Globus pallidus (tissue), 1 donor: Measurements from ENCODE around the gene AFG3L2.

Experiments used
- DNase-seq: peaks from one replicate; pipeline ENCODE4 v3.0.0-alpha.2; 2015; ENCODE audit warnings: low spot score

AFG3L2 gene

GRCh38 chr18:12304351-12305210 lies 72.4 kb downstream of the AFG3L2 start:
- no peak for DNase-seq

- no peak for DNase-seq
Measured at GRCh38 chr18:12302391-12303147, 74.5 kb downstream of the AFG3L2 start.

GRCh38 chr18:12301263-12302005 lies 75.6 kb downstream of the AFG3L2 start:
- no peak for DNase-seq

GRCh38 chr18:12299862-12300261 lies 77.2 kb downstream of the AFG3L2 start:
- no peak for DNase-seq

GRCh38 chr18:12296457-12296856 lies 80.6 kb downstream of the AFG3L2 start:
- DNase-seq, result no peak

GRCh38 chr18:12296087-12296403 lies 81.0 kb downstream of the AFG3L2 start:
- no peak for DNase-seq

- no peak for DNase-seq
Measured at GRCh38 chr18:12295389-12296086, 81.5 kb downstream of the AFG3L2 start.

GRCh38 chr18:12293831-12294230 lies 83.2 kb downstream of the AFG3L2 start:
- no peak for DNase-seq

- no peak for DNase-seq
Measured at GRCh38 chr18:12291690-12292089, 85.3 kb downstream of the AFG3L2 start.

- DNase-seq, result no peak
Measured at GRCh38 chr18:12291161-12291560, 85.9 kb downstream of the AFG3L2 start.

- no peak for DNase-seq
Measured at GRCh38 chr18:12290086-12290485, 86.9 kb downstream of the AFG3L2 start.

- no peak for DNase-seq
Measured at GRCh38 chr18:12288403-12288755, 88.6 kb downstream of the AFG3L2 start.

- DNase-seq, result no peak
Measured at GRCh38 chr18:12287684-12288402, 89.2 kb downstream of the AFG3L2 start.

GRCh38 chr18:12287131-12287681 lies 89.8 kb downstream of the AFG3L2 start:
- no peak for DNase-seq

GRCh38 chr18:12283666-12284065 lies 93.4 kb downstream of the AFG3L2 start:
- no peak for DNase-seq

GRCh38 chr18:12283256-12283655 lies 93.8 kb downstream of the AFG3L2 start:
- DNase-seq, result no peak

- no peak for DNase-seq
Measured at GRCh38 chr18:12282442-12283039, 94.5 kb downstream of the AFG3L2 start.

- DNase-seq, result no peak
Measured at GRCh38 chr18:12281861-12282260, 95.2 kb downstream of the AFG3L2 start.

- DNase-seq, result no peak
Measured at GRCh38 chr18:12279781-12280531, 97.1 kb downstream of the AFG3L2 start.
